T-cell (primary cell): ENCODE results near the gene AGPS. TPM values are rescaled to one million over a fixed set of nuclear protein-coding genes. Genes with fewer than 3 reads are reported as not detected.

Source experiments
- ATAC-seq, 4 experiments: fragments of 200-7000 bp in 3 of 4; fragments of 150-1000 bp in 1 of 4; cut with Tn5 transposase; replicated peaks in 1 of 4; 1 replicate in 3 of 4; 2 replicates in 1 of 4; pipeline ENCODE4 v1.10.0; 2021; ENCODE audit warnings: moderate library complexity in 3 of 4, mild to moderate bottlenecking in 2 of 4, moderate number of reproducible peaks in 1 of 4
- CTCF ChIA-PET, 2 donors: fragments of 300-600 bp; sonication (Branson Sonifier 250); formaldehyde crosslinking; loops; one replicate each; lab custom pipeline; 2022; ENCODE audit warnings: antibody characterized with exemption in 2 of 2; lab: Charles Lee
- POLR2A ChIA-PET, 2 donors: fragments of 300-600 bp; sonication (Branson Sonifier 250); formaldehyde crosslinking; loops; one replicate each; lab custom pipeline; 2022; ENCODE audit warnings: antibody characterized with exemption in 2 of 2; lab: Charles Lee
- DNase-seq, 35 experiments: peaks; one replicate each; pipeline versions ENCODE4 v3.0.0 to v3.0.0-alpha.2; 2013 to 2023
- H3K27ac ChIP-seq: one replicate; pipeline ENCODE4 v1.5.1; 2013; ENCODE audit warnings: low read length
- H3K27me3 ChIP-seq, 2 experiments: replicated peaks in 1 of 2; 1 replicate in 1 of 2; 2 replicates in 1 of 2; pipeline versions ENCODE4 v1.6.1 to v1.7.0; 2013; ENCODE audit warnings: low read length in 1 of 2, mixed read lengths in 1 of 2; ENCODE audit not compliant: control insufficient read depth in 2 of 2, insufficient read depth in 2 of 2; ENCODE audit errors: extremely low read depth in 1 of 2
- H3K36me3 ChIP-seq, 2 donors: 1 replicate in 1 of 2; 2 replicates in 1 of 2; pipeline versions ENCODE4 v1.6.1 to v1.7.0; 2013; ENCODE audit warnings: low read length in 1 of 2; ENCODE audit not compliant: control insufficient read depth in 2 of 2, insufficient read depth in 1 of 2; ENCODE audit errors: extremely low read depth in 1 of 2
- H3K4me1 ChIP-seq, 2 experiments: 1 replicate in 1 of 2; 2 replicates in 1 of 2; pipeline versions ENCODE4 v1.6.1 to v1.7.0; 2013; ENCODE audit warnings: low read length in 2 of 2, mixed read lengths in 1 of 2; ENCODE audit not compliant: insufficient read depth in 2 of 2, control insufficient read depth in 1 of 2; ENCODE audit errors: extremely low read depth in 1 of 2
- H3K4me3 ChIP-seq, 2 donors: 1 replicate in 1 of 2; 2 replicates in 1 of 2; pipeline versions ENCODE4 v1.5.1 to v1.7.0; 2013; ENCODE audit warnings: mild to moderate bottlenecking in 2 of 2, low read length in 1 of 2, moderate library complexity in 1 of 2; ENCODE audit not compliant: control insufficient read depth in 1 of 2; ENCODE audit errors: extremely low read depth in 1 of 2
- H3K9me3 ChIP-seq: 2 replicates; pipeline ENCODE4 v1.7.0; 2013
- H3K27ac Mint-ChIP-seq, 2 donors: one replicate each; pipeline ENCODE4 v1.8.0; 2020 to 2021; ENCODE audit warnings: mild to moderate bottlenecking in 2 of 2, mixed read lengths in 2 of 2
- H3K27me3 Mint-ChIP-seq, 2 donors: one replicate each; pipeline ENCODE4 v1.8.0; 2021 to 2022; ENCODE audit warnings: mixed read lengths in 2 of 2
- H3K36me3 Mint-ChIP-seq: one replicate; pipeline ENCODE4 v1.8.0; 2021; ENCODE audit warnings: mixed read lengths
- H3K4me1 Mint-ChIP-seq, 3 donors: one replicate each; pipeline ENCODE4 v1.8.0; 2020 to 2022; ENCODE audit warnings: mixed read lengths in 3 of 3, mild to moderate bottlenecking in 1 of 3
- H3K4me3 Mint-ChIP-seq, 3 donors: one replicate each; pipeline ENCODE4 v1.8.0; 2020 to 2022; ENCODE audit warnings: mild to moderate bottlenecking in 3 of 3, mixed read lengths in 3 of 3, moderate library complexity in 3 of 3
- H3K9me3 Mint-ChIP-seq, 3 donors: one replicate each; pipeline ENCODE4 v1.8.0; 2020 to 2022; ENCODE audit warnings: mixed read lengths in 3 of 3
- WGBS: methylation state at CpG from one replicate; pipeline ENCODE4 v1.1.5; 2013; ENCODE audit warnings: missing lambda C conversion rate; ENCODE audit not compliant: insufficient coverage; 5-methylcytosine and 5-hydroxymethylcytosine counted together
- total RNA-seq, 35 experiments: library from RNA in 6 of 35; stranded (reverse) in 6 of 35; fragments of 120-200 nt in 1 of 35; gene quantifications; one replicate each; pipeline versions ENCODE4 v1.2.1 to v1.2.4 and lab custom pipeline; 2013 to 2026

The AGPS gene
- total RNA-seq, 5 donors from 2014 or later (not counting 1 experiment from before 2014, with no cell fraction given), result 26.1 to 32.3 (median 29.6) TPM

GRCh38 chr2:177398290-177398683, 5.7 kb downstream of the AGPS start:
- Mint-ChIP-seq H3K4me1 (peaks cover 81 to 84% (median 81%) of the 10 kb centered on the region in 3 donors), H3K4me3 (no peak overlapping the region), H3K36me3 (peaks cover 10% of the 10 kb centered on the region), H3K9me3 (no peaks in the 10 kb centered on the region), H3K27me3 (no peaks in the 10 kb centered on the region), H3K27ac (no peak overlapping the region)
- H3K4me3 ChIP-seq, result no peak overlapping the region
- no peaks in the 10 kb centered on the region for H3K36me3 ChIP-seq
- peaks cover 7 to 9% of the 10 kb centered on the region in 2 experiments for H3K4me1 ChIP-seq
- no peaks in the 10 kb centered on the region for H3K27me3 ChIP-seq
- no peak for ATAC-seq
- no peaks in the 10 kb centered on the region for H3K9me3 ChIP-seq
- no peak overlapping the region for H3K27ac ChIP-seq
- WGBS, result no CpG with 5 or more reads among the region's 1 CpG
- no peak for DNase-seq
- ChIA-PET CTCF (no interaction called here), POLR2A (no interaction called here)

GRCh38 chr2:177398791-177399190, 6.2 kb downstream of the AGPS start:
- ATAC-seq (no peak), DNase-seq (no peak)
- H3K4me1 Mint-ChIP-seq, result peaks cover 80 to 83% (median 81%) of the 10 kb centered on the region in 3 donors
- ChIA-PET POLR2A (no interaction called here), CTCF (no interaction called here)
- no peak overlapping the region for H3K4me3 ChIP-seq
- no peaks in the 10 kb centered on the region for H3K36me3 ChIP-seq
- WGBS, result no CpG with 5 or more reads among the region's 1 CpG
- peaks cover 10% of the 10 kb centered on the region for H3K36me3 Mint-ChIP-seq
- no peaks in the 10 kb centered on the region for H3K27me3 ChIP-seq
- no peaks in the 10 kb centered on the region for H3K27me3 Mint-ChIP-seq
- H3K9me3 ChIP-seq, result no peaks in the 10 kb centered on the region
- peaks cover 7% of the 10 kb centered on the region in 2 experiments for H3K4me1 ChIP-seq
- H3K27ac Mint-ChIP-seq, result no peak overlapping the region
- no peak overlapping the region for H3K4me3 Mint-ChIP-seq
- H3K9me3 Mint-ChIP-seq, result no peaks in the 10 kb centered on the region
- no peak overlapping the region for H3K27ac ChIP-seq

DNA sequence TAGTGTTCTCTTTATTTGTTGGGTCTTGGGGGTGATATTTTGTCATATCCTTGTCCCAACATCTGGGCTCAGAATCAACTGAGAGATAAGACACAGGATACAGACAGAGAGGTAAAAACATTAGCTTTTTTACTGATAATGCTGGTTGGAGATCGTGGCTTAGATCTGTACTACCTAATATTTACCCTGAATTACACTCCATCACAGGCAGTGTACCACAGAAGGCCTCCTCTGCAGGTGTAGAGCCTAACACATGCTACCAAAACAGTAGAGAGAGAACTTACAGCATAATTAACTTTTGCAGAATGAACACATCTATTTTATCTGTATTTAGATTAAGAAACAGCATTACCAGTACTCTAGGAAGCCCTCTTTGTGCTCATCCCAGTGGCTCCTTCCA, 6.8 kb downstream of the AGPS start:
- ATAC-seq (no peak), DNase-seq (no peak)
- Histone ChIP-seq H3K4me3 (no peak overlapping the region), H3K9me3 (no peaks in the 10 kb centered on the region), H3K36me3 (no peaks in the 10 kb centered on the region), H3K27me3 (no peaks in the 10 kb centered on the region), H3K4me1 (peaks cover 3 to 7% of the 10 kb centered on the region in 2 experiments), H3K27ac (no peak overlapping the region)
- POLR2A ChIA-PET, result no interaction called here
- Mint-ChIP-seq H3K36me3 (peaks cover 10% of the 10 kb centered on the region), H3K9me3 (no peaks in the 10 kb centered on the region), H3K27me3 (no peaks in the 10 kb centered on the region), H3K27ac (no peak overlapping the region), H3K4me1 (peaks cover 80 to 81% (median 80%) of the 10 kb centered on the region in 3 donors), H3K4me3 (no peak overlapping the region)
- CTCF ChIA-PET, result no interaction called here
- no CpG with 5 or more reads among the region's 1 CpG for WGBS

GRCh38 chr2:177400337-177400923, 7.9 kb downstream of the AGPS start:
- DNase-seq, result no peak
- H3K27ac ChIP-seq, result no peak overlapping the region
- whole genome bisulfite sequencing, result no CpG with 5 or more reads among the region's 4 CpGs
- no peak for ATAC-seq
- H3K27me3 ChIP-seq, result no peaks in the 10 kb centered on the region
- Mint-ChIP-seq H3K27ac (no peak overlapping the region), H3K36me3 (peaks cover 10% of the 10 kb centered on the region), H3K27me3 (no peaks in the 10 kb centered on the region), H3K4me1 (peaks cover 80 to 81% (median 80%) of the 10 kb centered on the region in 3 donors), H3K4me3 (no peak overlapping the region), H3K9me3 (no peaks in the 10 kb centered on the region)
- H3K4me3 ChIP-seq, result no peak overlapping the region
- no peaks in the 10 kb centered on the region for H3K9me3 ChIP-seq
- H3K36me3 ChIP-seq, result no peaks in the 10 kb centered on the region
- ChIA-PET POLR2A (no interaction called here), CTCF (interaction anchor here in 1 of 2 donors (1.9 kb wide), 1 partner anchor 8 kb away, joined by 5 read pairs; the partner anchor contains the start of gene AGPS)
- peaks cover 2 to 4% of the 10 kb centered on the region in 2 experiments for H3K4me1 ChIP-seq

DNA sequence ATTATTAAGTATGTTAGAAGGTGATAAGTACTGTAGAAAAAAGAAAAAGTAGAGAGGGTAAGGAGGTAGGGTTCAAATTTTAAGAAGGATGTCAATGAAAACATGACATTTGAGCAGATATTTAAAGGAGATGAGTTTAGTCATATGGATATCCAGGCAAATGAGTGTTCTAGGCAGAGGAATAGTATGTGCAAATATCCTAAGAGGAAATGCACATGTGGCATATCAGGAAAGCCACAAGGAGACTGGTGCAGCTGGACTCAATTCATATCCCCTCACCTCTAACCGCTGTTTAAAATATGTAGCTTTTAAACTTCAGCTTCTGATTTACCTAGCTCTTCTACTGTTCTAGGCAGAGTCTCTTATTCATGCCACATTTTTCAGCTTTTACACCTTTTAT, 9.5 kb downstream of the AGPS start:
- H3K9me3 Mint-ChIP-seq, result no peaks in the 10 kb centered on the region
- ATAC-seq (no peak), DNase-seq (no peak)
- WGBS, result 80% methylated on average over 1 of the region's 1 CpG
- no peak overlapping the region for H3K27ac Mint-ChIP-seq
- Histone ChIP-seq H3K36me3 (no peaks in the 10 kb centered on the region), H3K27ac (no peak overlapping the region), H3K27me3 (no peaks in the 10 kb centered on the region), H3K4me1 (peaks cover under 1 to 2% of the 10 kb centered on the region in 2 experiments), H3K9me3 (no peaks in the 10 kb centered on the region), H3K4me3 (no peak overlapping the region)
- ChIA-PET POLR2A (no interaction called here), CTCF (interaction anchor here (1.2 to 1.9 kb wide), 3 partner anchors 10 to 68 kb away, joined by 3 to 5 read pairs (median 3); partner anchors contain the start of gene AGPS (in 1 of the 2))
- H3K4me1 Mint-ChIP-seq, result peaks cover 76 to 81% (median 81%) of the 10 kb centered on the region in 3 donors
- peaks cover 2% of the 10 kb centered on the region for H3K36me3 Mint-ChIP-seq
- H3K27me3 Mint-ChIP-seq, result no peaks in the 10 kb centered on the region
- H3K4me3 Mint-ChIP-seq, result no peak overlapping the region

DNA sequence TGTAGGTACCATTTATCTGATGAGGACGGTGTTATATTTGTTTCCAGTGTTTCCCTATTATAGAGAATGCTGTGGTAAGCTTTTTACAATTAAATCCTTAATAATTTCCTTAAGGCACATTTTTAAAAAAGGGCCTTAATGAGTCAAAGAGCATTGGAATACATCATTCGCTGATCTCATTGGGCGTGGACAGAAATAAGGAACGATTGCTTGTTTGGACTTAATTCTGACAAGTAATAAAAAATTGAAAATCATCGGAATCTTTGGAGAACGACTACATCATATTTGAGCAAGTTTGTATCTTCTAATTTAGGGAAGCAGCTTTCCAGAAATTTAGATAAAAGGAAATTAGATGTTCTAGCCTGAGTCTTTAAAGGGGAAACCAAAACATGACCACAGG, 11.3 kb downstream of the AGPS start:
- Histone ChIP-seq H3K36me3 (no peaks in the 10 kb centered on the region), H3K9me3 (no peaks in the 10 kb centered on the region), H3K27me3 (no peaks in the 10 kb centered on the region), H3K4me3 (no peak overlapping the region), H3K27ac (no peak overlapping the region), H3K4me1 (no peaks in the 10 kb centered on the region)
- POLR2A ChIA-PET, result no interaction called here
- Mint-ChIP-seq H3K9me3 (no peaks in the 10 kb centered on the region), H3K4me1 (peaks cover 70 to 73% (median 72%) of the 10 kb centered on the region in 3 donors), H3K36me3 (peaks cover 8% of the 10 kb centered on the region), H3K4me3 (no peak overlapping the region), H3K27ac (no peak overlapping the region), H3K27me3 (no peaks in the 10 kb centered on the region)
- WGBS, result 100% methylated on average over 5 of the region's 6 CpGs
- ATAC-seq (no peak), DNase-seq (no peak)
- CTCF ChIA-PET, result interaction anchor here in 1 of 2 donors (1.1 kb wide), 1 partner anchor 69 kb away, joined by 3 read pairs; no protein-coding TSS in a partner anchor
